Karpas-422 (cell line): ENCODE data around the gene UCP2. TPM values are rescaled to one million over a fixed set of nuclear protein-coding genes. Genes with fewer than 3 reads are reported as not detected.

ENCODE experiments used
- DNase-seq: peaks from one replicate; pipeline ENCODE4 v3.0.0-alpha.2; 2015
- H2AFZ ChIP-seq: fragments of 200-600 bp; sonication (generic); 2 replicates; pipeline ENCODE4 v1.6.1; 2014; ENCODE audit warnings: antibody characterized with exemption, low read length, mixed read lengths
- H3K27ac ChIP-seq: fragments of 200-600 bp; sonication (generic); 2 replicates; pipeline ENCODE4 v1.5.1; 2014; ENCODE audit warnings: mild to moderate bottlenecking, low read length, moderate library complexity
- H3K27me3 ChIP-seq: fragments of 200-600 bp; sonication (generic); 2 replicates; pipeline ENCODE4 v1.6.1; 2014; ENCODE audit warnings: low read length, mixed read lengths
- H3K36me3 ChIP-seq: fragments of 200-600 bp; sonication (generic); 2 replicates; pipeline ENCODE4 v1.6.1; 2014; ENCODE audit warnings: low read length, mixed read lengths; ENCODE audit not compliant: insufficient read depth
- H3K4me1 ChIP-seq: fragments of 200-600 bp; sonication (generic); 2 replicates; pipeline ENCODE4 v1.6.1; 2014; ENCODE audit warnings: mild to moderate bottlenecking, low read length, mixed read lengths
- H3K4me2 ChIP-seq: fragments of 200-600 bp; sonication (generic); 2 replicates; pipeline ENCODE4 v1.6.1; 2014; ENCODE audit warnings: low read length, low read depth, mild to moderate bottlenecking; ENCODE audit not compliant: poor library complexity, severe bottlenecking
- H3K4me3 ChIP-seq: fragments of 200-600 bp; sonication (generic); 2 replicates; pipeline ENCODE4 v1.5.1; 2014; ENCODE audit warnings: mild to moderate bottlenecking, antibody characterized with exemption, low read length, mixed read lengths
- H3K79me2 ChIP-seq: fragments of 200-600 bp; sonication (generic); 2 replicates; pipeline ENCODE4 v1.6.1; 2014; ENCODE audit warnings: mild to moderate bottlenecking, low read length, mixed read lengths
- H3K9ac ChIP-seq: fragments of 200-600 bp; sonication (generic); 2 replicates; pipeline ENCODE4 v1.6.0; 2014; ENCODE audit warnings: low read length
- H3K9me2 ChIP-seq: fragments of 200-600 bp; sonication (generic), shearing (Covaris generic); replicated peaks from 2 replicates; pipeline ENCODE4 v1.6.0; 2014; ENCODE audit warnings: mild to moderate bottlenecking, low read length, moderate library complexity; ENCODE audit not compliant: insufficient read depth
- H3K9me3 ChIP-seq: fragments of 300-700, 200-600 bp; sonication (generic); 2 replicates; pipeline ENCODE4 v1.6.1; 2014; ENCODE audit warnings: low read length, mixed read lengths
- H4K20me1 ChIP-seq: fragments of 200-600 bp; sonication (generic); 2 replicates; pipeline ENCODE4 v1.6.1; 2014; ENCODE audit warnings: mild to moderate bottlenecking, antibody characterized with exemption, low read length, low read depth; ENCODE audit not compliant: insufficient read depth
- total RNA-seq: library from RNA; depleted of rRNA; stranded (reverse); fragments of >200 nt; shearing (Covaris generic); gene quantifications from 2 replicates; pipeline ENCODE4 v1.2.3, GENCODE V29; 2014; ENCODE audit warnings: low replicate concordance

UCP2 gene
- total RNA-seq, 1 experiment from 2014 or later: 274 TPM

DNA sequence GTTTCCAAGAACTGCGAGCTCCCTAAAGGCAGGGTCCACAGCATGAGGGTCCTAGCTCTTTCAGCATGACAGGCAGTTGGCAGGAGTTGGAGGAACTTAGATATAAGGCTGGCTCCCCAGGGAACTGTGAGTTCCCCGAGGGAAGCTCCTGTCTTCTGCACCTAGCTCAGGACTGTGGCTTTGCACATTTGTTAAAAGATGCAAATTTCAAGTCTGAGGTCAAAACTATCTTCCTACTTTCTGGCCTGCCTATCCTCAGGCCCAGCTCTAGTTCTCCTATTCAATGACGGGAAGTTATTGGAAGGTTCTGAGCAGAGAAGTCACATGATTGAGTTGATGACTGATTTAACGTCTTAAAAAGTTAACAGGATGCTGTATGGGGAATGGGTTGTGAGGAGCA is 37.9 kb upstream of the UCP2 start:
- peak overlapping the region; percentile 42 for H3K4me2 ChIP-seq
- peaks cover 21% of the 10 kb centered on the region for H4K20me1 ChIP-seq
- peak overlapping the region; percentile 3; the same call in 1 of the 2 replicates for H3K27ac ChIP-seq
- DNase-seq: peak; percentile 88
- peaks cover 28% of the 10 kb centered on the region; the same call in 1 of the 2 replicates for H3K36me3 ChIP-seq
- H2AFZ ChIP-seq: no peak overlapping the region
- H3K4me1 ChIP-seq: peaks cover 40% of the 10 kb centered on the region
- no peaks in the 10 kb centered on the region for H3K27me3 ChIP-seq
- H3K9ac ChIP-seq: 0 out of 2 replicates have a peak overlapping the region, but pooled peaks have one; percentile 1
- H3K4me3 ChIP-seq: peak overlapping the region; percentile 9; the same call in 1 of the 2 replicates
- H3K9me3 ChIP-seq: no peaks in the 10 kb centered on the region
- no peaks in the 10 kb centered on the region for H3K79me2 ChIP-seq
- no peaks in the 10 kb centered on the region for H3K9me2 ChIP-seq

DNA sequence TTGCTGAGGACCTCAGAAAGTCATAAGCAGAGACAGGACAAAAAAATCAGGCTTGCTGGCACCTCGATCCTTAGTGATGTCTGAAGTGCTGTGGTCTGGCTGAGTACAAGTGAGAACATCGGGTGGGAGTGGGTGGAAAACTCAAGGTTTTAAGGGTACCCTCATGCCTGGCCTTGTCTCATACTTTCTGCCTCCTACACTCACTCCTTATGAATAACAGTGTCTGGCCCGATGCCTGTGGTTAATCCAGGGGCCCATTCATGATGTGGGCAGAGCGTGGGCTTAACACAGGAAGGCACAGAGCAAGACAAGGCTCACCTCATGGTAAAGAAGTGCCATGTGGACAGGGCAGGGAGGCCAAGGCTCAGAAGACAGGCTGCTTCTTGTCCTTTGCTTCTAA is 37.2 kb upstream of the UCP2 start:
- Histone ChIP-seq H3K27me3 (no peaks in the 10 kb centered on the region), H3K27ac (no peak overlapping the region), H3K79me2 (no peaks in the 10 kb centered on the region), H3K4me3 (no peak overlapping the region), H3K9ac (no peak overlapping the region), H3K4me1 (peaks cover 40% of the 10 kb centered on the region), H3K9me2 (no peaks in the 10 kb centered on the region), H2AFZ (no peak overlapping the region), H3K9me3 (no peaks in the 10 kb centered on the region), H3K4me2 (peak overlapping the region; percentile 42), H3K36me3 (peaks cover 26% of the 10 kb centered on the region; the same call in 1 of the 2 replicates), H4K20me1 (peaks cover 21% of the 10 kb centered on the region)
- no peak for DNase-seq

DNA sequence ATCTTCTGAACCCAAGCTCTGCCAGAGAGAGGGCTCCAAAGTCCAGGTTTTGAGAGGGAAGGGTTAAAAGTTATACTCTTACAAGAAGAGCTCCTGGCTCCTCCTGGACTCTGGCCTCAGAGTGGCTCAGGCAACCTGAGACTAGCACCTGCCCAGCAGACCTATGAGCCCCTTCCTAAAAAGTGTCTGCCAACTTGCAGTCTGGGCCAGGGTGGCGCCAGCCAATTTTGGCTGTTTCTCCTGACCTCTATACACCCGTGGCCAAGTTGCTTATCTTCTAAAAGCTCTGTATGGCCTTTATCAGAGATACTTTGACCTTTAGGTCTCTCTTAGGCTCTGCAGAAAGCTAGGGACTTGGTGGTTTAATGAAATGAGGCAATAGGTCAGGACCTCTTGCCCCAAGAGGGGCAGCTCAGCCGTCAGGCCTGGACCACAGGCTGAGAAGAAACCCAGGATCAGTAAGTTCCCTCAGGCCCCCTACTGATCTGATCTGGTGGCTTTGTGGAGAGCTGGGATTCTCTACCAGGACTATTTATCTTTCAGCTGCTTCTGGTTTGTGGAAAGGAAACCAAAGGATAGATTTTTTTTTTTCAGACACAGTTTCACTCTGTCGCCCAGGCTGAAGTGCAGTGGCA is 36.6 kb upstream of the UCP2 start:
- Histone ChIP-seq H4K20me1 (peaks cover 21% of the 10 kb centered on the region), H3K9me3 (no peaks in the 10 kb centered on the region), H3K9ac (no peak overlapping the region), H2AFZ (no peak overlapping the region), H3K4me1 (peaks cover 40% of the 10 kb centered on the region), H3K27ac (no peak overlapping the region), H3K4me2 (no peak overlapping the region), H3K79me2 (no peaks in the 10 kb centered on the region), H3K27me3 (no peaks in the 10 kb centered on the region), H3K36me3 (peaks cover 23% of the 10 kb centered on the region; the same call in 1 of the 2 replicates), H3K9me2 (no peaks in the 10 kb centered on the region), H3K4me3 (no peak overlapping the region)
- no peak for DNase-seq

- Histone ChIP-seq H2AFZ (no peak overlapping the region), H3K27me3 (no peaks in the 10 kb centered on the region), H3K9me2 (no peaks in the 10 kb centered on the region), H3K79me2 (no peaks in the 10 kb centered on the region), H3K36me3 (peaks cover 23% of the 10 kb centered on the region; the same call in 1 of the 2 replicates), H3K27ac (no peak overlapping the region), H3K4me2 (no peak overlapping the region), H3K9me3 (no peaks in the 10 kb centered on the region), H3K4me3 (no peak overlapping the region), H3K4me1 (peaks cover 34% of the 10 kb centered on the region), H3K9ac (no peak overlapping the region), H4K20me1 (peaks cover 21% of the 10 kb centered on the region)
- DNase-seq: no peak
Observed at GRCh38 chr11:74018331-74019005, 35.8 kb upstream of the UCP2 start.

DNA sequence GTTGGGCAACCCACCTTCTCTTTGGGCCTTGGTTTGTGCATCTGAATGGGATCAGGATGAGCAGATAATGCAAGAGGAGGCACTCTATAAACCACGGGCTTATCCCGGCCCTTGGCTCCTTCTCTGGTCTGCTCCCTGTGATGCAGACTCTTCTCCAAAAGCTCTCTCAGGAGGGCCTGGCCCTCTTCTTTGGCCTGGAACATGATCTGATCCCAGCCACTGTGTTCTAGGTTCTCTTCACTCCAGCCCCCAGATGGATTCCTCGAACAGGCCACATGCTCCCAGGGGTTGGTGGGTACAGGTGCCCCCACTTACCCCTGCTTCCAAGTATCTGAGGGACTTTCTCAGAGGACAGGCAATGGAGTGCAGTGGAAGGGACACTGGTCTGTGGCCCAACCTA is 35.0 kb upstream of the UCP2 start:
- Histone ChIP-seq H3K4me3 (no peak overlapping the region), H3K4me1 (peaks cover 29% of the 10 kb centered on the region)

DNA sequence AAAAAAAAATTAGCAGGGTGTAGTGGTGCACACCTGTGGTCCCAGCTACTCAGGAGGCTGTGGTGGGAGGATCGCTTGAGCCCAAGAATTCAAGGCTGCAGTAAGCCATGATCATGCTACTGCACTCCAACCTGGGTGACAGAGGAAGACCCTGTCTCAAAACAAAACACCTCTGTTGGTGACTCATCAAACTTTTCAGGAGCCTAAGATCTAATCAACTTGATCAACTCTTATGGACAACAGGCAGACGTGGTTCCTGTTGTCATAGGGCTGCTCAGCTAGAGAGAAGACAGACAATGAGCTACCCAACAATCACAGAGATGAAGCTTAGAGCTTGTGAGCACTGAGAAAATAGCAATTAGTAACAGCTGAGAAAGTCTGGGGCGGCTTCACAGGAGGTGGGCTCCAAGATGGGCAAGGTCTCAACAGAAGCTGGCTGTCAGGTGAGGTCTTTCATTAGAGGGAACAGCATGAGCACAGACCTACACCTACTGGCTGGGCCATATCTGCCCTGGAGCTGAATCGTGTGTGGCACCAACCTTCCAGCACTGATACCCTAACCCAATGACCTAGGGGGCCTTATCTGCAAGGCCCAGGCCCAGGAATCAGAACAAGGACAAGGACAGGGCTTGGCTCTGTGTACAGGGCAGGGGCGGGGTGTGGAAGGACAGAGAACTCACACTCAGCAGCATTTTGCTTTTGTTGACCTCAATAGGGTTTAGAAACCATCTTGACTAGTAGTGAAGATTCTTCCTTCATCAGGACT is 33.5 kb upstream of the UCP2 start:
- no peak overlapping the region for H3K27ac ChIP-seq
- H3K27me3 ChIP-seq: no peaks in the 10 kb centered on the region
- H3K4me3 ChIP-seq: no peak overlapping the region
- no peak overlapping the region for H3K4me2 ChIP-seq
- H4K20me1 ChIP-seq: peaks cover 21% of the 10 kb centered on the region
- no peak for DNase-seq
- H2AFZ ChIP-seq: no peak overlapping the region
- peaks cover 18% of the 10 kb centered on the region; the same call in 1 of the 2 replicates for H3K36me3 ChIP-seq
- H3K9me3 ChIP-seq: no peaks in the 10 kb centered on the region
- no peaks in the 10 kb centered on the region for H3K79me2 ChIP-seq
- peaks cover 24% of the 10 kb centered on the region for H3K4me1 ChIP-seq
- H3K9me2 ChIP-seq: no peaks in the 10 kb centered on the region
- H3K9ac ChIP-seq: no peak overlapping the region

More for the DNA sequence above, 35.0 kb upstream of the UCP2 start:
- H3K9ac ChIP-seq: no peak overlapping the region
- no peak overlapping the region for H3K4me2 ChIP-seq
- no peaks in the 10 kb centered on the region for H3K9me2 ChIP-seq
- H3K27me3 ChIP-seq: no peaks in the 10 kb centered on the region
- no peaks in the 10 kb centered on the region for H3K79me2 ChIP-seq
- H3K36me3 ChIP-seq: peaks cover 19% of the 10 kb centered on the region; the same call in 1 of the 2 replicates
- no peak overlapping the region for H2AFZ ChIP-seq
- no peaks in the 10 kb centered on the region for H3K9me3 ChIP-seq
- no peak overlapping the region for H3K27ac ChIP-seq
- no peak for DNase-seq
- H4K20me1 ChIP-seq: peaks cover 21% of the 10 kb centered on the region

GRCh38 chr11:74014880-74015279 is 32.2 kb upstream of the UCP2 start:
- Histone ChIP-seq H3K27ac (no peak overlapping the region), H3K9me2 (no peaks in the 10 kb centered on the region)

GRCh38 chr11:74013141-74013540 is 30.5 kb upstream of the UCP2 start:
- H3K9me3 ChIP-seq: no peaks in the 10 kb centered on the region
- peaks cover 13% of the 10 kb centered on the region; the same call in 1 of the 2 replicates for H3K36me3 ChIP-seq
- 0 out of 2 replicates have a peak, but pooled peaks cover 7% of the 10 kb centered on the region for H4K20me1 ChIP-seq
- no peak overlapping the region for H3K27ac ChIP-seq
- H3K4me2 ChIP-seq: no peak overlapping the region
- no peak for DNase-seq
- H3K79me2 ChIP-seq: no peaks in the 10 kb centered on the region
- no peak overlapping the region for H2AFZ ChIP-seq
- H3K4me1 ChIP-seq: peaks cover 30% of the 10 kb centered on the region
- no peaks in the 10 kb centered on the region for H3K27me3 ChIP-seq
- H3K4me3 ChIP-seq: no peak overlapping the region
- H3K9ac ChIP-seq: no peak overlapping the region
- no peaks in the 10 kb centered on the region for H3K9me2 ChIP-seq

More at GRCh38 chr11:74014880-74015279, 32.2 kb upstream of the UCP2 start:
- Histone ChIP-seq H3K36me3 (peaks cover 15% of the 10 kb centered on the region; the same call in 1 of the 2 replicates), H4K20me1 (peaks cover 20% of the 10 kb centered on the region), H3K4me1 (peaks cover 23% of the 10 kb centered on the region), H3K79me2 (no peaks in the 10 kb centered on the region), H3K9me3 (no peaks in the 10 kb centered on the region), H3K4me2 (no peak overlapping the region), H3K27me3 (no peaks in the 10 kb centered on the region), H3K4me3 (no peak overlapping the region), H3K9ac (no peak overlapping the region), H2AFZ (no peak overlapping the region)
- DNase-seq: no peak
